Astrocyte of the spinal cord (primary cell): ENCODE data around the gene FAH.

ENCODE experiments used
- DNase-seq: peaks from one replicate; pipeline ENCODE4 v3.0.0; 2011; ENCODE audit warnings: low read depth, low spot score
- H3K4me3 ChIP-seq: 2 replicates; pipeline ENCODE4 v1.5.1; 2011; ENCODE audit warnings: low read depth, mild to moderate bottlenecking, low read length, moderate library complexity
- in situ Hi-C: cut with HindIII; loops from 2 replicates; pipeline ENCODE4 v1.10.0; 2017; ENCODE audit warnings: low sequenced_read_pairs
- TF ChIP-seq, protein P1 (sequence below): IDR thresholded peaks from 2 replicates; pipeline ENCODE4 v1.5.1; 2012; ENCODE audit warnings: low read depth, mild to moderate bottlenecking, low read length, inconsistent platforms

FAH gene

DNA sequence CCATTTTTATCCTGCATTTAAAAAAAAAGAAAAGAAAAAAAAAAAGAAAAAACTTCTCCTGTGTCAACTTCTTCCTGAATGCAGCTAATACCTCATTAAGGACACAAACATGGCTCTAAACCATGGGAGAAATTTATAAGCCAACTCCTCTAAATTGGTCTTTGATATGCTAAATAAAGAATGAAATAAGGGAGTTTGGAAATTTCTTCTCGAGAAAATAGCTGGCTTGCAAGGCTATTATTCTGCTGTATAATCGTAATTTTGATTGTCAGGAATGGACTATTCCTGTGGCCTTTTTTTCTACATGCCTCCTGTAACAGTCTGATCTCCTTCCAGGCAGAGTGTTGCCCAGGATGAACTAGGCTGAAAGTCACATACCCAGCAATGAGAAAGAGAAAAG is 78.6 kb downstream of the FAH start:
- in situ Hi-C loops = no loop called here
- TF ChIP-seq, protein P1, sequence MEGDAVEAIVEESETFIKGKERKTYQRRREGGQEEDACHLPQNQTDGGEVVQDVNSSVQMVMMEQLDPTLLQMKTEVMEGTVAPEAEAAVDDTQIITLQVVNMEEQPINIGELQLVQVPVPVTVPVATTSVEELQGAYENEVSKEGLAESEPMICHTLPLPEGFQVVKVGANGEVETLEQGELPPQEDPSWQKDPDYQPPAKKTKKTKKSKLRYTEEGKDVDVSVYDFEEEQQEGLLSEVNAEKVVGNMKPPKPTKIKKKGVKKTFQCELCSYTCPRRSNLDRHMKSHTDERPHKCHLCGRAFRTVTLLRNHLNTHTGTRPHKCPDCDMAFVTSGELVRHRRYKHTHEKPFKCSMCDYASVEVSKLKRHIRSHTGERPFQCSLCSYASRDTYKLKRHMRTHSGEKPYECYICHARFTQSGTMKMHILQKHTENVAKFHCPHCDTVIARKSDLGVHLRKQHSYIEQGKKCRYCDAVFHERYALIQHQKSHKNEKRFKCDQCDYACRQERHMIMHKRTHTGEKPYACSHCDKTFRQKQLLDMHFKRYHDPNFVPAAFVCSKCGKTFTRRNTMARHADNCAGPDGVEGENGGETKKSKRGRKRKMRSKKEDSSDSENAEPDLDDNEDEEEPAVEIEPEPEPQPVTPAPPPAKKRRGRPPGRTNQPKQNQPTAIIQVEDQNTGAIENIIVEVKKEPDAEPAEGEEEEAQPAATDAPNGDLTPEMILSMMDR = no peak
- DNase-seq = no peak
- H3K4me3 ChIP-seq = no peak overlapping the region

DNA sequence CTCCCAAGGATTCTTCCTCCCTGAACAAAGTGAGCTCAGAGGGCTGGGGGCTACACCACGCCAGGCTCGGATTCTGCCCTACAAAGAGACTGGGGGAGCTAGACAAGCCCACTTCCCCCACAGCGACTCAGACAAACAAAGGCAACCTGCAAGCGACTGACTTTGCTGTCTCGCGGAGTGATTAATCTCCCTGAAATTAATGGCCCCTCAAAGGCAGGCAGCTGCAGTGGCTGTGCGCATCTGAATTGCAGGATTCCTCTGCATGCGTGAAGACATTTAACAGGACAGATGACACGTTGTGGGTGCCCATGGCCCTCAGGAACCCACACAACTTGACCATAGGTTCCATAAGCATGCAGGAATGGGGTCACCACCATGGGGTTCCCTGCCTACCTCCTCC is 80.8 kb downstream of the FAH start:
- DNase-seq = no peak
- in situ Hi-C loops = no loop called here
- TF ChIP-seq, protein P1 = no peak
- H3K4me3 ChIP-seq = no peak overlapping the region

DNA sequence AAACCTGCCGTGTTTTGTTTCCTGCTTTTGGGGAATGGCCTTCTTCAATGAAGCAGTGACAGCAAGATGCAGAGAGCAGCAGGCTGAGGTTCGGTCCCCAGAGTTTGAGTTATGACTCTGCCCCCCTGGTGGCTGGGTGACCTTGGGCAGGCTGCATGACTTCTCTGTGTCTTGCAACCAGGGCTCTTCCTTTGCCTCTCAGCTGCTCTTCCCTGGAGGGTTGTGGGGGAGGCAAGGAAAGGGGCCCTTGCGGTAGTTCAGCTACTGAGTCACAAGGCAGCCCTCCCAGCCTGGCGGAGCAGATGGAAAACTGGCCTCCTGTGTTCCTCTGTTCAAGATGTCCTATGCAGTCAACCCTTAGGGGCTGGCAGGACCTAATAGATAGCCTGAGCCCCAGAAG is 82.1 kb downstream of the FAH start:
- no peak overlapping the region for H3K4me3 ChIP-seq
- TF ChIP-seq, protein P1 = peak; percentile 51
- in situ Hi-C loops = no loop called here
- no peak for DNase-seq
